Muscle layer of duodenum (tissue), 2 donors: Measurements from ENCODE around the gene MKRN2OS.

Source experiments
- H3K27ac ChIP-seq: one replicate; pipeline ENCODE4 v1.7.0; 2013; ENCODE audit warnings: mild to moderate bottlenecking, low read length
- H3K27me3 ChIP-seq: one replicate; pipeline ENCODE4 v1.7.0; 2013; ENCODE audit warnings: low read depth, mild to moderate bottlenecking, control low read depth, low read length
- H3K36me3 ChIP-seq, 2 donors: one replicate each; pipeline ENCODE4 v1.7.0; 2013; ENCODE audit warnings: low read length in 2 of 2, control low read depth in 1 of 2, mild to moderate bottlenecking in 1 of 2; ENCODE audit not compliant: insufficient read depth in 2 of 2, control insufficient read depth in 1 of 2
- H3K4me1 ChIP-seq, 2 donors: one replicate each; pipeline ENCODE4 v1.7.0; 2013; ENCODE audit warnings: low read length in 2 of 2, mild to moderate bottlenecking in 2 of 2, control low read depth in 1 of 2, moderate library complexity in 1 of 2; ENCODE audit not compliant: insufficient read depth in 2 of 2, control insufficient read depth in 1 of 2
- H3K4me3 ChIP-seq, 2 donors: one replicate each; pipeline ENCODE4 v1.7.0; 2013; ENCODE audit warnings: low read length in 2 of 2, low read depth in 1 of 2, mild to moderate bottlenecking in 1 of 2
- H3K9me3 ChIP-seq, 2 donors: one replicate each; pipeline ENCODE4 v1.7.0; 2013; ENCODE audit warnings: low read length in 2 of 2, control low read depth in 1 of 2, mild to moderate bottlenecking in 1 of 2; ENCODE audit not compliant: control insufficient read depth in 1 of 2
- donor health status: healthy.

Gene MKRN2OS

DNA sequence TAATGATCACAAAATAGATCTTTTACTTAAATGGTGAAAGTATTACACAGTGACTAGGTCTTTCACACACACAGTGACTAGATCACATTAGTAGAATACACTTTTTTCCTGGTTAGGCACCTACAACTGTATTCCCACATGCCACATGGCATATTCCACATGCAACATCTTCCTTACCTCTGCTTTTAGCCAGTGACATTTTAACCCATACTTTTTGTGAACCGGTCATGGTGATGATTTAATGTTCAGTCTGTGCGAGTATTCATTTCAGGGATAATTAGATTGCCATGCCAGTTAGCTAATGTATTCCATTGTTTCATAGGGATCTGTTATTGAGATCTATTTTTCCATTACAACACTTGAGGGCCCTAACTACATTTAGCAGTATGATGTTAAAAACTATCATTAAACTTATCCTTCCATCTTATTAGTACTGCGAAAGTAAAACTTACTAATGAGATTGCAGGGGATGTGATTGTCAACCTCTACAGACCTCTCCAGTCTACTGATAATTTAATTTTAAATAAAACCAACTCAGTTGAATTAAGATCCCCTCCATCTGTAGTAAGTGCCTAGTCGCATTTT, 32.7 kb downstream of the MKRN2OS start:
- Histone ChIP-seq H3K4me1 (no peaks in the 10 kb centered on the region), H3K4me3 (no peak overlapping the region), H3K9me3 (no peaks in the 10 kb centered on the region), H3K36me3 (peaks cover under 1 to 25% of the 10 kb centered on the region in 2 donors), H3K27me3 (no peaks in the 10 kb centered on the region), H3K27ac (no peak overlapping the region)

DNA sequence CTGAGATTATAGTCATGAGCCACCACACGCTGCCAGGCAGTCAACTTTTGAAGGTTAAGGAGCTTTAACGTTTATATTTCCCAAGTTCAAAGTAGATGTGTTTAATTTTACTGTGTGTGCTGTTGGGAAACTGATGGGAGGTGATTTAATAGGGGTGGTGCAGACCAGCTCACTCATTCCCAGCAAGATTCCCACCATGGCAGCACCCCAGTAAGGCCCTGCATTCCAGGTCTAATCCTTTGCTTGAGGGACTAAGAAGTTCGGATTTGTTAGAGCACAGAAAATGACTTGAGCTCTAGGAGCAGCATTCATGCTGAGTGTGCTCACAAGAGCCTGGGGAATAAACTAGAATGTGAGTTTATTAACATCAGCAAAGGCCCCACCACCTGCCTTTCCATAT, 35.8 kb downstream of the MKRN2OS start:
- no peaks in the 10 kb centered on the region for H3K9me3 ChIP-seq
- H3K27ac ChIP-seq: no peak overlapping the region
- H3K4me1 ChIP-seq: no peaks in the 10 kb centered on the region
- peaks cover 6 to 17% of the 10 kb centered on the region in 2 donors for H3K36me3 ChIP-seq
- H3K27me3 ChIP-seq: no peaks in the 10 kb centered on the region
- no peak overlapping the region for H3K4me3 ChIP-seq

DNA sequence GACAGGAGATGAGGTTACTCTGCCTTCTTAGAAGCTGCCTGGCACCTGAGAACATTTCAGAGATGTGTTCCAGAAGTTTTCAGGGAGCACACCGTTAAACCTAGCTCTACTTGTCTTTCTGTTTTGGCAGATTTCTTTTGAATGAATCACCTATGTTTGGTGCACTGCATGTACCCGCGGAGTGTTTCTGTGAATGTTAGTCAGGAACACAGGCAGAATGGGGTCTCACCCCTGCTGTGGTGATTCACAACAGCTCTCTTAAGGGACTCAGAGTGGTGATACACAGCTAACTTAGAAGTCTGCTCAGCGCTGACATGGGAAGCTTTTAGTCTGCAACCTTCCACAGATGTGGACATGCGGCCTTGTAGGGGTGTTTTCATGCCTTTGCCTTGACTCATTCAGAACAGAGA, 37.0 kb downstream of the MKRN2OS start:
- Histone ChIP-seq H3K4me1 (no peaks in the 10 kb centered on the region), H3K9me3 (no peaks in the 10 kb centered on the region), H3K27me3 (no peaks in the 10 kb centered on the region), H3K4me3 (no peak overlapping the region), H3K36me3 (peaks cover 11 to 25% of the 10 kb centered on the region in 2 donors), H3K27ac (no peak overlapping the region)

DNA sequence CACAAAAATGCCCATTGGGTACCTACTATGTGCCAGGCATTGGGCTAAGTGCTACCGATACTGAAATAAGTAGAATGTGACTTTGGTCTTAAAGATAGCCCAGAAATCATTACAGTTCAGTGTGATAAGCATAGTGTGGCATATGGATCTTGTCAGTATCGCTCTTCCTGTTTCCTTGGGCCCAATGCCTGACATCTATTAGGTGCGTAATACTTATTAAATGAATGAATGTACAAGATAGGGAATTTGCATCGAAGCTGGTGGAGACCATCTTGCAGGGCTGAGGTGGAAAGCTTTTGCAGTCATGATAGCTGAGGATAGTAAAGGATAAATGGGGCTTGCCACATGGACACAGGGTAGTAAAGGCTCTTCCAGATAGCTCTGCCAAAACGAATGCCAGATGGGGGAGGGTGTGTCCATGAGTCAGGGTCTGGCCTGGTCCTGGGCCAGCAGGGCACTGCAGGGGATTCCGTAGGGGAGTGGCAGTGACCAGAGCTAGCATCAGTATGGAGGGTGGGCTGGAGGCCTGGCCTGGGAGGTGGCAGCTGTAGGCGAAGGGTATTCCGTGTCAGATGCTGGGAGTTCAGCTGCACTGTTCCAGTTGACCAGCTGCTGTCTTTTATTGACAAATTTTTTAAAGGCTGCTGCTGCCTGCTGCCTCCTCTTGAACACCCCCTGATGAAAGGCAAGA, 37.6 kb downstream of the MKRN2OS start:
- Histone ChIP-seq H3K4me1 (no peaks in the 10 kb centered on the region), H3K36me3 (peaks cover 15 to 28% of the 10 kb centered on the region in 2 donors), H3K9me3 (no peaks in the 10 kb centered on the region), H3K27me3 (no peaks in the 10 kb centered on the region), H3K27ac (no peak overlapping the region), H3K4me3 (no peak overlapping the region)

DNA sequence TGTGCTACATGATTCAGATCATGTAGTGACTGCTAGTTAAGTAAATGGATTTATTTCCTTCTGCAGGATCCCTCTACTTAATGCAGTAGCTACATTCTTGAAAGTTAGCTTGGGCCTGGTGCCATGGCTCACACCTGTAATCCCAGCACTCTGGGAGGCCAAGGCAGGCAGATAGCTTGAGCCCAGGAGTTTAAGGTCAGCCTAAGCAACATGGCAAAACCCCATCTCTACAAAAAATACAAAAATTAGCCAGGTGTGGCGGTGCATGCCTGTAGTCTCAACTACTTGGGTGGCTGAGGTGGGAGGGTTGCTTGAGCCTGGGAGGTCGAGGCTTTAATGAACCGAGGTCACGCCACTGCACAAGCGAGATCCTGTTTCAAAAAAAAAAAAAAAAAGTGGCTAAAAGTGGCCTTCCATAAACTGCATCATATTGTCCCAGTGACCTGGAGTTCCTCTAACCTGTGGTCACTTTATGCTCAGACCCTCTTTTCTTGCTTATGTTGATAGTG, 39.0 kb downstream of the MKRN2OS start:
- Histone ChIP-seq H3K27me3 (no peaks in the 10 kb centered on the region), H3K4me1 (no peaks in the 10 kb centered on the region), H3K9me3 (no peaks in the 10 kb centered on the region), H3K4me3 (no peak overlapping the region), H3K27ac (no peak overlapping the region), H3K36me3 (peaks cover 15 to 30% of the 10 kb centered on the region in 2 donors)

DNA sequence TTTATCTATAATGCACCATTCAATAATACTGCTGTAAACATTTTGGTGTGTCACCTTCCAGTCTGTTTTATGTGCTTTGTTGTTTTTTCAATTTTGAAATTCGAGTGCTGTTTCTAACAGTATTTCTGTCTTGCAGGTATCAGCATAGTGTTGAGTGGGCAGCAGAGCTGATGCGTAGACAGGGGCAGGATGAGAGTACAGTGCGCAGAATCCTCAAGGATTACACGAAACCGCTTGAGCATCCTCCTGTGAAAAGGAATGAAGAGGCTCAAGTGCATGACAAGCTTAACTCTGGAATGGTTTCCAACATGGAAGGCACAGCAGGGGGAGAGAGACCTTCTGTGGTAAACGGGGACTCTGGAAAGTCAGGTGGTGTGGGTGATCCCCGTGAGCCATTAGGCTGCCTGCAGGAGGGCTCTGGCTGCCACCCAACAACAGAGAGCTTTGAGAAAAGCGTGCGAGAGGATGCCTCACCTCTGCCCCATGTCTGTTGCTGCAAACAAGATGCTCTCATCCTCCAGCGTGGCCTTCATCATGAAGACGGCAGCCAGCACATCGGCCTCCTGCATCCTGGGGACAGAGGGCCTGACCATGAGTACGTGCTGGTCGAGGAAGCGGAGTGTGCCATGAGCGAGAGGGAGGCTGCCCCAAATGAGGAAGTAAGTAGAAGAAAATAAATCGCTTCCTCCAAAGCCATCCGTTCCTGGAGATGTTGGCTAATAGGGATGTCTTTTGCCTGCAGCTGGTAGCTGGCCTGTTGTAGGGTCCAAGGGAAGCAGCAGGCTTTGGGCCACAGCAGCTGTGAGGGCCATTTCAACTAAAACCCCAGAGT, 42.0 kb downstream of the MKRN2OS start:
- H3K4me1 ChIP-seq: no peaks in the 10 kb centered on the region
- no peak overlapping the region for H3K4me3 ChIP-seq
- no peak overlapping the region for H3K27ac ChIP-seq
- no peaks in the 10 kb centered on the region for H3K9me3 ChIP-seq
- H3K27me3 ChIP-seq: no peaks in the 10 kb centered on the region
- H3K36me3 ChIP-seq: peaks cover 37 to 44% of the 10 kb centered on the region in 2 donors

DNA sequence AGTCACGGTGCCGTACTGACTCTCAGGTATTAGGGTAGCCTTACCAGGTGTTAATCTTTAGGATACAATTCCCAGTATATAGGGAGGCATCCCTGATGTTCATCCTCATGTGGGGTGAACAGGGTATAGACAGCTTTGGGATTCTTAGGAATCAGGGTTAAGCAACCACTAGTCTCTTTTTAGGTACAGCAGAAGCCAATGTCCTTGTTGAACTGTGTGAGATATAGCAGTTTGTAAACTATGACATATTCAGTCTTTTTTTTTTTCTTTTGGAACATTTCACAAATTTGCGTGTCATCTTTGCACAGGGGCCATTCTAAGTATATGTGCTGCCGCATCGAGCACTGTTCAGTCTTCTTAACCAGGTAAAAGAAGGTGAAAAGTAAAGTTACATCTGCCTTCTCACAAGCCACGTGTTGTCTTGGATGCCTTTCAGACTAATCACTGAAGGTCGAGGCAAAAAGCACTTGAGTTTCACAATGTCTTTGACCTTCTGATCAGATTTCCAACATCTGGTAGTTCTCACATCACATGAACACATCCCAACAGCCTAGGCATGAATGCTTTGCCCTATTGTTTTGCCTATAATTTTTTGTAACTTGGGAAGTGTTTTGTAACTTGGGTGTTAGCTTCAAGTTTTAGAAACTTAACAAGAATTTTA, 43.8 kb downstream of the MKRN2OS start:
- Histone ChIP-seq H3K27ac (no peak overlapping the region), H3K9me3 (no peaks in the 10 kb centered on the region), H3K36me3 (peaks cover 40 to 61% of the 10 kb centered on the region in 2 donors), H3K4me3 (no peak overlapping the region), H3K27me3 (no peaks in the 10 kb centered on the region), H3K4me1 (no peaks in the 10 kb centered on the region)

DNA sequence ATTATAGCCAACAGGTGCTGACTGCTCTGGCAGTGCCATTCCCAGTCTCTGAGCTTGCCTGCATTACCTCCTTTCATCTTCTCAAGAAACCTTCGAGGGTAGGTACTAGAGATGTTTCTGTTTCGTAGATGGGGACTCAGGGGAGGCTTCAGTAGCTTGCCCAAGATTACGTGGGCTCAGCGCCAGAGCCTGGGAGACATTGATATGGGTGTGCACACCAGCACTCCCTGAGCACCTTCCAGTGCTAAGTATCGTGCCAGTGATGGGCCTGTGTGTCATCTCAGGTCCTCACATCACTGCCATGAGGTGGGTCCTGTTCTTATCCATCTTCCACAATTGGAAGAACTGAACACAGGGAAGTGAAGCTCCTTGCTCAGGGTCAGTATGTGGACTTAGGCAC, 45.8 kb downstream of the MKRN2OS start:
- H3K9me3 ChIP-seq: no peaks in the 10 kb centered on the region
- H3K36me3 ChIP-seq: peaks cover 46 to 61% of the 10 kb centered on the region in 2 donors
- H3K4me3 ChIP-seq: no peak overlapping the region
- H3K27me3 ChIP-seq: no peaks in the 10 kb centered on the region
- H3K4me1 ChIP-seq: no peaks in the 10 kb centered on the region
- H3K27ac ChIP-seq: no peak overlapping the region

DNA sequence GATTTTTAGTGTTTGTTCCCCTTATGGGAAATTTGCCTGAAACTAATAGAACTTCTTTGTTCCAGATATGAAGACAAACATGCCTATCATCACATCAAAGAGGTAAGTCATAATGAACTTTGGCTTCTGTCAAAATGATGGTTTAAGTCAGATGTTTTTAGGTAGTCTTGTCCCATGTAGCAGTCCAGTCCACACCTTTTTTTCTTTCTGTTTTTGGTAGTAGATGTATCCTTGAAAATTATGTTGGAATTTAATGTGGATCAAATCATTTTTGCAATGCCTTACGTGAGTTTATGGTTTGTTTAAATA, 48.9 kb downstream of the MKRN2OS start:
- Histone ChIP-seq H3K27ac (no peak overlapping the region), H3K36me3 (peaks cover 37 to 63% of the 10 kb centered on the region in 2 donors), H3K27me3 (no peaks in the 10 kb centered on the region), H3K9me3 (no peaks in the 10 kb centered on the region), H3K4me3 (no peak overlapping the region), H3K4me1 (no peaks in the 10 kb centered on the region)

DNA sequence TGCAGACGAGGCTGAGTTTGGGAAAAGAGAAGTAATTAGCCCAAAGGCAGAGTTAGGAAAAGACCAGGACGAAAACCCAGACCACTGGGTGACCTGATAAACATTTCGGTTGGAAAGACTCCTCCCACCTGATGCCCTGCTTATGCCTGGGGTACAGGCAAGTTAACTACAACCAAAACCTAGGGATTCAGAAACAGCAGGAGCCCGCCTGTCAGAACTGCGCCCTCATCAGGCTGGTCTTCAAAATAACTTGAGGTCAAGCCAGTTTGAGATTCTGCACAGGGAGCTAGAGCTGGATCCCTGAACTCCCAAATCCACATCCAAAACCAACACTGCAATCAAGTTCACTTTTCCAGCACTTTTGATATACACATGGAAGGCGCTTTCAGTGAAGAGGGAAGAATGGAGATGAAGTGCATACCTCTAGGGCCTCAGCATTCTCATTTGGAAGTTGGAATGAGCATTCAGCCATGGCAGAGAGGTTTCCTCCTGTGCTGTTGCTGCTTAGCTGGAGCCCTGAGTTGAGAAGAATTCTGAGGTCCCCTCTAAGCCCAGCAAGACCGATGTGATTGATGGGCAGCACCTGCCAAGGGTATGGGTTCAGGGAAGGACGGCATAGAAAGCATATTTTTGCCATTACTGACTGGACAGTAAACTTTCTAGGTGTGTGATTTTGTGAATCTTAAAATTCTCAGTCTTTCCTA, 49.4 kb downstream of the MKRN2OS start:
- Histone ChIP-seq H3K4me3 (no peak overlapping the region), H3K9me3 (no peaks in the 10 kb centered on the region), H3K27me3 (no peaks in the 10 kb centered on the region), H3K36me3 (peaks cover 35 to 63% of the 10 kb centered on the region in 2 donors), H3K27ac (no peak overlapping the region), H3K4me1 (no peaks in the 10 kb centered on the region)
